Lower lobe of right lung (tissue), 2 donors: Measurements from ENCODE around the gene PKP4. TPM values are rescaled to one million over a fixed set of nuclear protein-coding genes. Genes with fewer than 3 reads are reported as not detected.

Source experiments
- ATAC-seq, 2 donors: fragments of 200-7000 bp; cut with Tn5 transposase; one replicate each; pipeline ENCODE4 v1.9.1; 2020 to 2022; ENCODE audit warnings: mild to moderate bottlenecking in 2 of 2, moderate library complexity in 2 of 2
- DNase-seq: peaks from one replicate; pipeline ENCODE4 v3.0.0-alpha.2; 2020
- H3K27ac ChIP-seq: fragments of 200-600 bp; one replicate; pipeline ENCODE4 v1.8.0; 2022
- H3K27me3 ChIP-seq: fragments of 200-600 bp; one replicate; pipeline ENCODE4 v1.8.0; 2022; ENCODE audit warnings: low read depth
- H3K36me3 ChIP-seq: fragments of 200-600 bp; one replicate; pipeline ENCODE4 v1.8.0; 2022; ENCODE audit warnings: mild to moderate bottlenecking
- H3K4me1 ChIP-seq: fragments of 200-600 bp; one replicate; pipeline ENCODE4 v1.8.0; 2022
- H3K4me3 ChIP-seq: fragments of 200-600 bp; one replicate; pipeline ENCODE4 v1.8.0; 2022; ENCODE audit warnings: mild to moderate bottlenecking
- H3K9me3 ChIP-seq: fragments of 200-600 bp; one replicate; pipeline ENCODE4 v1.8.0; 2022
- intact Hi-C: fragments of 100-400 bp; cut with DNase I; formaldehyde crosslinking; loops from one replicate; pipeline ENCODE4 v1.11.0; 2022
- total RNA-seq: library from RNA; stranded (reverse); fragmentation: NEBNext Ultra II Directional; extraction: Animal tissue kit (Norgen Biotek cat#: 25700); gene quantifications from one replicate; pipeline ENCODE4 v1.2.1, GENCODE V29; 2021
- TF ChIP-seq, protein P1 (sequence below): fragments of 200-600 bp; IDR thresholded peaks from one replicate; pipeline ENCODE4 v1.8.0; 2022; ENCODE audit warnings: antibody characterized with exemption, mild to moderate bottlenecking
- donor health status: DM: no; HTN: yes; CAD: no; lungs with severe emphysema.

Gene PKP4
- total RNA-seq, 1 donor from 2014 or later: 57.0 TPM

- ATAC-seq (no peak), DNase-seq (no peak)
- Histone ChIP-seq H3K4me1 (no peaks in the 10 kb centered on the region), H3K27me3 (no peaks in the 10 kb centered on the region), H3K9me3 (no peaks in the 10 kb centered on the region), H3K4me3 (no peak overlapping the region), H3K27ac (no peak overlapping the region), H3K36me3 (peaks cover 44% of the 10 kb centered on the region)
- intact Hi-C loops: no loop called here
- TF ChIP-seq, protein P1, sequence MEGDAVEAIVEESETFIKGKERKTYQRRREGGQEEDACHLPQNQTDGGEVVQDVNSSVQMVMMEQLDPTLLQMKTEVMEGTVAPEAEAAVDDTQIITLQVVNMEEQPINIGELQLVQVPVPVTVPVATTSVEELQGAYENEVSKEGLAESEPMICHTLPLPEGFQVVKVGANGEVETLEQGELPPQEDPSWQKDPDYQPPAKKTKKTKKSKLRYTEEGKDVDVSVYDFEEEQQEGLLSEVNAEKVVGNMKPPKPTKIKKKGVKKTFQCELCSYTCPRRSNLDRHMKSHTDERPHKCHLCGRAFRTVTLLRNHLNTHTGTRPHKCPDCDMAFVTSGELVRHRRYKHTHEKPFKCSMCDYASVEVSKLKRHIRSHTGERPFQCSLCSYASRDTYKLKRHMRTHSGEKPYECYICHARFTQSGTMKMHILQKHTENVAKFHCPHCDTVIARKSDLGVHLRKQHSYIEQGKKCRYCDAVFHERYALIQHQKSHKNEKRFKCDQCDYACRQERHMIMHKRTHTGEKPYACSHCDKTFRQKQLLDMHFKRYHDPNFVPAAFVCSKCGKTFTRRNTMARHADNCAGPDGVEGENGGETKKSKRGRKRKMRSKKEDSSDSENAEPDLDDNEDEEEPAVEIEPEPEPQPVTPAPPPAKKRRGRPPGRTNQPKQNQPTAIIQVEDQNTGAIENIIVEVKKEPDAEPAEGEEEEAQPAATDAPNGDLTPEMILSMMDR: no peak
Observed at GRCh38 chr2:158629116-158629515, 172.4 kb downstream of the PKP4 start.

DNA sequence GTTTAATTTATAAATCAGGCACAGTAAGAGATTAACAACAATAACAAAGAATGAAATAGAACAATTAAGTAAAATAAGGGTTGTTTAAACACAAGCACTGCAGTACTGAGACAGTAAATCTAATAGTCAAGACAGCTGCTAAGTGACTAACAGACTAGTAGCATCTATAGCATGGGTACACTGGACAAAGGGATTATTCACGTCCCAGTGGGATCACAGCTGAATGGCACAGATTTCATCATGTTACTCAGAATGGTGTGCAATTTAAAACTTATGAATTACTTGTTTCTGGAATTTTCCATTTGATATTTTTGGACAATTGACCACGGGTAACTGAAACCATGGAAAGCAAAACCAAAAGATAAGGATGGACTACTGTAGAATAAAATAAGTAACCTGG is 176.5 kb downstream of the PKP4 start:
- Histone ChIP-seq H3K36me3 (peaks cover 38% of the 10 kb centered on the region), H3K9me3 (no peaks in the 10 kb centered on the region), H3K4me1 (no peaks in the 10 kb centered on the region), H3K27ac (no peak overlapping the region), H3K4me3 (no peak overlapping the region), H3K27me3 (no peaks in the 10 kb centered on the region)
- no peak for ATAC-seq
- DNase-seq: no peak
- TF ChIP-seq, protein P1: no peak
- intact Hi-C loops: no loop called here

GRCh38 chr2:158634627-158635026 is 177.9 kb downstream of the PKP4 start:
- no peaks in the 10 kb centered on the region for H3K27me3 ChIP-seq
- H3K4me3 ChIP-seq: no peak overlapping the region
- H3K4me1 ChIP-seq: no peaks in the 10 kb centered on the region
- ATAC-seq (no peak), DNase-seq (no peak)
- peaks cover 45% of the 10 kb centered on the region for H3K36me3 ChIP-seq
- no peaks in the 10 kb centered on the region for H3K9me3 ChIP-seq
- H3K27ac ChIP-seq: no peak overlapping the region
- TF ChIP-seq, protein P1: no peak
- intact Hi-C loops: no loop called here

- intact Hi-C loops: no loop called here
- DNase-seq: no peak
- H3K4me3 ChIP-seq: no peak overlapping the region
- H3K9me3 ChIP-seq: no peaks in the 10 kb centered on the region
- H3K36me3 ChIP-seq: peaks cover 50% of the 10 kb centered on the region
- ATAC-seq: no peak
- TF ChIP-seq, protein P1: no peak
- no peaks in the 10 kb centered on the region for H3K27me3 ChIP-seq
- no peak overlapping the region for H3K27ac ChIP-seq
- no peaks in the 10 kb centered on the region for H3K4me1 ChIP-seq
Observed at GRCh38 chr2:158635961-158636601, 179.3 kb downstream of the PKP4 start.

GRCh38 chr2:158637357-158637756 is 180.6 kb downstream of the PKP4 start:
- Histone ChIP-seq H3K27me3 (no peaks in the 10 kb centered on the region), H3K36me3 (peaks cover 38% of the 10 kb centered on the region), H3K27ac (no peak overlapping the region), H3K4me3 (no peak overlapping the region), H3K9me3 (no peaks in the 10 kb centered on the region), H3K4me1 (no peaks in the 10 kb centered on the region)
- TF ChIP-seq, protein P1: no peak
- DNase-seq: no peak
- intact Hi-C loops: no loop called here
- ATAC-seq: no peak
